ENCODE measurements around the gene TDP2. TPM values are rescaled to one million over a fixed set of nuclear protein-coding genes. Genes with fewer than 3 reads are reported as not detected.

TDP2 gene
- polyA plus RNA-seq, 2 donors: 13.9 to 14.2 TPM

DNA sequence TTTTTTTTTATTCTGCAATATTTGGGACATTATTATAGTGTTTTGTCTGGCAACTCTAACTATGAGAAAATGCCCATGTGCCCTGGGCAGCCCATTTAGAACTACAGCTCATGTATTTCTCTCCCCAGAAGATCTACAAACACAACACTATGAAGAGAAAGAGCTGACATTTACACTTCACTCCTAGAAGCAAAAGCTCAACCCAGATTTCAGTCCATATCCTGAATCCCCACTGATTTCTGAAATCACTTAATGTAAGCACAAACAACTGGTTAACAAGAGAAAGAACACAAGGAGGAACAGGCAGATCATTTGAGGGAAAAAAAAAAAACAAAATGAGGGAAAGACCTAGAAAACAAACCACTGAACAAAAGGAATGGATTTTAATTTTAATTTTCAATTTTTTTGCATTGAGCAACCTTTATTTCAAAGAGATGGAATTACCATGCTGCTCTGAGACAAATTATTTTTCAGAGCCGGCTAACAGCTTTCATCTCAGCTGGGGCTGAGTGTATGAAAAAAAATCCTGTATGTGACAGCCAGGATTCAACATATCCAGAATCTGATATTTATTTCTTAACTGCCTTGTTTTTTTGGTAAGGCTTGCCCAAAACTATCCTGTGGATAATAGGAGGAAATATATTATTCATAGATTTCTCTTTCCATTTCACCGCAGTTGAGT is 53.2 kb downstream of the TDP2 start:
- no peaks in the 10 kb centered on the region for H3K27me3 ChIP-seq (ENCODE audit: control insufficient read depth in 1 of 2, insufficient read depth in 2 of 2, low read length in 2 of 2)
- no peaks in the 10 kb centered on the region for H3K36me3 ChIP-seq (ENCODE audit: control insufficient read depth in 2 of 2, insufficient read depth in 2 of 2, low read length in 1 of 2)
- no peak overlapping the region for H3K4me3 ChIP-seq (ENCODE audit: low read depth in 1 of 2, low read length in 2 of 2)
- whole genome bisulfite sequencing, 2 donors: 78 to 84% methylated on average over 2 of the region's 2 CpGs
- H3K9me3 ChIP-seq (ENCODE audit: control insufficient read depth in 2 of 2, insufficient read depth in 1 of 2, low read depth in 1 of 2, low read length in 1 of 2): no peaks in the 10 kb centered on the region
- no peaks in the 10 kb centered on the region for H3K4me1 ChIP-seq (ENCODE audit: control insufficient read depth in 2 of 2, insufficient read depth in 2 of 2, low read length in 1 of 2)
- H3K27ac ChIP-seq (ENCODE audit: low read depth in 2 of 2, low read length in 1 of 2): no peak overlapping the region

DNA sequence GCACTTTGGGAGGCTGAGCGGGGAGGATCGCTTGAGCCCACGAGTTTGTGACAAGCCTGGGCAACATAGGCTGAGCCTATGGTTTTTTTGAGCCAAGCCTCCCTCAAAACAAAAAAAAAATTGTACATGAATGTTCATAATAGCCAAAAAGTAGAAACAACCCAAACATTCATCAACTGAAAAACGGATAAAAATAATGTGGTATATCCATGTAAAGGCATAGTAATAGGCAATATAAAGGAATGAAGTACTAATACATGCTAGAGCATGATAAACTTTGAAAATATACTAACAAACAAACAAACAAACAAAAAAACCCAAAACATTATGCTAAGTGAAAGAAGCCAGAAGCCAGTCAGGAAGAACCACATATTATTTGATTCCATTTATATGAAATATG is 56.0 kb downstream of the TDP2 start:
- no peaks in the 10 kb centered on the region for H3K9me3 ChIP-seq (ENCODE audit: control insufficient read depth in 2 of 2, insufficient read depth in 1 of 2, low read depth in 1 of 2, low read length in 1 of 2)
- no peaks in the 10 kb centered on the region for H3K4me1 ChIP-seq (ENCODE audit: control insufficient read depth in 2 of 2, insufficient read depth in 2 of 2, low read length in 1 of 2)
- H3K36me3 ChIP-seq (ENCODE audit: control insufficient read depth in 2 of 2, insufficient read depth in 2 of 2, low read length in 1 of 2): no peaks in the 10 kb centered on the region
- no peak overlapping the region for H3K27ac ChIP-seq (ENCODE audit: low read depth in 2 of 2, low read length in 1 of 2)
- H3K27me3 ChIP-seq (ENCODE audit: control insufficient read depth in 1 of 2, insufficient read depth in 2 of 2, low read length in 2 of 2): no peaks in the 10 kb centered on the region
- 90 to 93% methylated on average over 4 of the region's 4 CpGs for WGBS, 2 donors
- no peak overlapping the region for H3K4me3 ChIP-seq (ENCODE audit: low read depth in 1 of 2, low read length in 2 of 2)

DNA sequence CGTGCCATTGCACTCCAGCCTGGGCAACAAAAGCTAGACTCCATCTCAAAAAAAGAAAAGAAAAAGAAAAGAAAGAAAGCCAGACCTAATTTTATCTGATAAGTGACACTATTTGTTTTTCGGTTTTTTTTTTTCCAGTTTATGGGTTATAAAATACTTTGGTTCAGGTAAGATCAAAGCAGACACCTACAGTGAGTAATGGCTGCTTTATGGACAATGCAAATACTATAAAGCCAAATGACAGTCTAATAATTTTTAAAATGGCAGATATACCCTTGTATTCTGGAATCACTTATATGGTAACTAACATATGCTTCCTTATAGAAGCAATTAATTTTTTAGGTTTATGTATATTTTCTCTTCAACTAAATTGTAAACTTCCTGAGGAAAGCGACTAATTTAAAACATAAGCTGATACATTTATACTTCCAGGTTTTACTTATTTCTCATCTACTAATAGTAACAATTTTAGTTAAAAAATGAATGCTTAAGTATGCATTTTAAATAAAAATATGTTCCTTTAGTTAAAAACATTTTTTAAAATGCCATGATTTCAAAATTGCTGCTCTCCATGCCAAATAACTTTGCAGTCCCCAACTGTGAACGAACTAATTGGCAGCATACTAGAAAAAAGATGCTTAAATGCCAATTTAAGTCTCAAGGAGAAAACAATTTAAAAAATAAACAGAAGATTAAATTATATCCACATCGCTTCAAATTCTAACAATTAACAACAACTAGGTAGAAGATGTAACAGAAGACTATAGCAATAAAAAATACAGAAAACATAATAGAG is 59.2 kb downstream of the TDP2 start:
- Histone ChIP-seq H3K27ac (ENCODE audit: low read depth in 2 of 2, low read length in 1 of 2) (no peak overlapping the region), H3K27me3 (ENCODE audit: control insufficient read depth in 1 of 2, insufficient read depth in 2 of 2, low read length in 2 of 2) (no peaks in the 10 kb centered on the region), H3K4me3 (ENCODE audit: low read depth in 1 of 2, low read length in 2 of 2) (no peak overlapping the region), H3K4me1 (ENCODE audit: control insufficient read depth in 2 of 2, insufficient read depth in 2 of 2, low read length in 1 of 2) (no peaks in the 10 kb centered on the region), H3K36me3 (ENCODE audit: control insufficient read depth in 2 of 2, insufficient read depth in 2 of 2, low read length in 1 of 2) (no peaks in the 10 kb centered on the region), H3K9me3 (ENCODE audit: control insufficient read depth in 2 of 2, insufficient read depth in 1 of 2, low read depth in 1 of 2, low read length in 1 of 2) (no peaks in the 10 kb centered on the region)
- 80% methylated on average over 5 of the region's 5 CpGs for WGBS, 2 donors

DNA sequence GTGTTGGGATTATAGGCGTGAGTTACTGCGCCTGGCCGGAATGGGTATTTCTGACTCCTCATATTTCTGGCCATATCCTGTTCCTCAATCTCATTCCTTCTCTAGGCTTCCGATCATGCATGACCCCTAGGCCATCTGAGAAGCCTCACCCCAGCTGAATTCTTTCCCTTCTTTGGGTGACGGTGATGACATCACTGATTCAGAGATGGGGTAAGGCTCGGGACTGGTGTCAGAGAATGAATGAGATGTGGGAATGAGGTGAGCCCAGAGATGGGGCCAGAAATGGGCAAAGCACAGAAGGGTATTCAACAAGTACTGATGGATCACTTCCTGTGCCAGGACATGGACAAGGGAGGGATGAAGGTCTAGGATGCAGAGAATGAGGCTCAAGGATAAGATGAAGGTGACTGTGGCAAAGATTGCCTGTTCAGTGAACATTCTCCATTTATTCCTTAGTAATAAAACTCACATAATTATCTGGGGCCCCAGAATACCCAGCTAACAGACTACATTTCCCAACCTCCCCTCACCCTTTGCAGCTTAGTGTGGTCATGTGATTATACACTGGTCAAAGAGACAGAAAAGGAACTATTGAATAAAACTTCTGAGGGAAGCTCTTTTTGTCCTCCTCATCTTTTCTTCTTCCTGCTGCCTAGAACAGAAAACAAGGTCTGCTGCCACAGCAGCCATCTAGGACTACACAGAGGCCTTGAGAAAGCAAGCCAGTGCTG is 60.3 kb downstream of the TDP2 start:
- Histone ChIP-seq H3K9me3 (ENCODE audit: control insufficient read depth in 2 of 2, insufficient read depth in 1 of 2, low read depth in 1 of 2, low read length in 1 of 2) (no peaks in the 10 kb centered on the region), H3K4me3 (ENCODE audit: low read depth in 1 of 2, low read length in 2 of 2) (no peak overlapping the region), H3K36me3 (ENCODE audit: control insufficient read depth in 2 of 2, insufficient read depth in 2 of 2, low read length in 1 of 2) (no peaks in the 10 kb centered on the region), H3K4me1 (ENCODE audit: control insufficient read depth in 2 of 2, insufficient read depth in 2 of 2, low read length in 1 of 2) (no peaks in the 10 kb centered on the region), H3K27ac (ENCODE audit: low read depth in 2 of 2, low read length in 1 of 2) (no peak overlapping the region), H3K27me3 (ENCODE audit: control insufficient read depth in 1 of 2, insufficient read depth in 2 of 2, low read length in 2 of 2) (no peaks in the 10 kb centered on the region)
- WGBS, 2 donors: 90 to 91% methylated on average over 6 of the region's 6 CpGs

DNA sequence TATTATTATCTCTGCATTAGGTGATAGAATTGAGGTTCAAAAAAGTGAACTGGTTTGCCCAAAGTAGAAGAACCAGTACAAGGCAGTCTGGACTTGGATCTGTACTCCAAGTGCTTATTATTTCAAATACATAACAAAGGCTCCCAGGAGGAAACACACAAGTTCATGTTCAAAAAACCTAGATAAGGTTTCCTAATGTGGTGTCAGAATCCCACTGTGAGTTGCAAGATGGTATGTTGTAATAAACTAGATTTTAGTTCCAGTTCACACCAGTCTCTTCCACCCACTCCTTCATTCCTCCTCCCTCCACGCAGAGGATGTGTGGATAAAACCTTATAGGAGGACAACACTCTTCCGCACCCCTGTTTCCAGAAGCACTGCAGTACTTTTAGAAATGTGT is 63.5 kb downstream of the TDP2 start:
- no peak overlapping the region for H3K27ac ChIP-seq (ENCODE audit: low read depth in 2 of 2, low read length in 1 of 2)
- no peak overlapping the region for H3K4me3 ChIP-seq (ENCODE audit: low read depth in 1 of 2, low read length in 2 of 2)
- H3K9me3 ChIP-seq (ENCODE audit: control insufficient read depth in 2 of 2, insufficient read depth in 1 of 2, low read depth in 1 of 2, low read length in 1 of 2): no peaks in the 10 kb centered on the region
- no peaks in the 10 kb centered on the region for H3K4me1 ChIP-seq (ENCODE audit: control insufficient read depth in 2 of 2, insufficient read depth in 2 of 2, low read length in 1 of 2)
- no peaks in the 10 kb centered on the region for H3K27me3 ChIP-seq (ENCODE audit: control insufficient read depth in 1 of 2, insufficient read depth in 2 of 2, low read length in 2 of 2)
- H3K36me3 ChIP-seq (ENCODE audit: control insufficient read depth in 2 of 2, insufficient read depth in 2 of 2, low read length in 1 of 2): no peaks in the 10 kb centered on the region
- 88 to 89% methylated on average over 2 of the region's 2 CpGs for WGBS, 2 donors

DNA sequence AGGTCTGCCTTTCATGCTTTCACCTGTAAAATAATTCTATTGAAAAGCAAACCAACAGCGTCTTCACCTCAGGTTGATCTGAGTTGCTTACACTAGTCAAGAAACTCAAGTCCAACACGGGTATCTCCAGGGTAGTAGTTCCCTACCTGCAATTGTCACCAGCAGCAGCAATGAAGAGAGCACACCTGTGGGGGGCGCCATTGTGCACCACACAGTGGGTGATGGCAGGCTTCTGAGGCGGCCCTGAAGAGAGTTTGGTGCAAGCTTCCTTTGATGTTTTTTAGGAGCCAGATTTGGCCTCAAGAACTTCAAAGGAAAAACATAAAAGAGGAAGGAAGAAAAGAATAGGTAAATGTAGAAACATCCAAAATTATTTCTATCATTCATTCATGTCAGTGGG is 65.8 kb downstream of the TDP2 start:
- Histone ChIP-seq H3K27me3 (ENCODE audit: control insufficient read depth in 1 of 2, insufficient read depth in 2 of 2, low read length in 2 of 2) (no peaks in the 10 kb centered on the region), H3K9me3 (ENCODE audit: control insufficient read depth in 2 of 2, insufficient read depth in 1 of 2, low read depth in 1 of 2, low read length in 1 of 2) (no peaks in the 10 kb centered on the region), H3K4me1 (ENCODE audit: control insufficient read depth in 2 of 2, insufficient read depth in 2 of 2, low read length in 1 of 2) (no peaks in the 10 kb centered on the region), H3K4me3 (ENCODE audit: low read depth in 1 of 2, low read length in 2 of 2) (no peak overlapping the region), H3K27ac (ENCODE audit: low read depth in 2 of 2, low read length in 1 of 2) (no peak overlapping the region), H3K36me3 (ENCODE audit: control insufficient read depth in 2 of 2, insufficient read depth in 2 of 2, low read length in 1 of 2) (no peaks in the 10 kb centered on the region)
- 39 to 44% methylated on average over 4 of the region's 4 CpGs for WGBS, 2 donors

Other genes with a start within 250 kb of the TDP2 start
- under 1 TPM; 0.16 to 0.29 TPM for gene GPLD1, start 177.3 kb downstream of the TDP2 start, polyA plus RNA-seq
- 1 to 10 TPM; 2.2 to 3.6 TPM for gene ALDH5A1, start 171.9 kb downstream of the TDP2 start, polyA plus RNA-seq
- under 1 TPM in 1 of 2 donors, not detected in 1; 0.01 TPM for gene KIAA0319, start 20.7 kb downstream of the TDP2 start, polyA plus RNA-seq
- gene ACOT13, start 178 bp upstream of the TDP2 start, polyA plus RNA-seq: 10 to 100 TPM in 1 of 2 donors, 1 to 10 TPM in 1; 8.7 to 21.8 TPM
- 10 to 100 TPM; 37.4 to 40.2 TPM for gene C6orf62, start 52.3 kb upstream of the TDP2 start, polyA plus RNA-seq
- gene GMNN, start 108.0 kb upstream of the TDP2 start, polyA plus RNA-seq: 10 to 100 TPM; 10.4 to 18.8 TPM
- gene ARMH2, start 132.0 kb upstream of the TDP2 start, polyA plus RNA-seq: not detected